Mucosa of rectum (tissue), 2 donors: ENCODE measurements around the gene RCC1.
"Not testable (repeated sequence)": the region's sequence is repeated elsewhere in the genome, so short reads cannot be mapped to it uniquely, and the experiment has no call there.

Experiments used
- H3K27ac ChIP-seq, 2 donors: one replicate each; pipeline ENCODE4 v1.7.0; 2013; ENCODE audit warnings: inconsistent platforms in 2 of 2, low read depth in 2 of 2, low read length in 2 of 2
- H3K27me3 ChIP-seq, 2 donors: one replicate each; pipeline ENCODE4 v1.7.0; 2013; ENCODE audit warnings: low read length in 2 of 2; ENCODE audit not compliant: control insufficient read depth in 2 of 2, insufficient read depth in 2 of 2
- H3K36me3 ChIP-seq, 2 donors: one replicate each; pipeline ENCODE4 v1.7.0; 2013; ENCODE audit warnings: low read length in 2 of 2; ENCODE audit not compliant: control insufficient read depth in 2 of 2, insufficient read depth in 2 of 2
- H3K4me1 ChIP-seq, 2 donors: one replicate each; pipeline ENCODE4 v1.7.0; 2013; ENCODE audit warnings: low read length in 2 of 2, mild to moderate bottlenecking in 1 of 2; ENCODE audit not compliant: control insufficient read depth in 2 of 2, insufficient read depth in 2 of 2
- H3K4me3 ChIP-seq, 2 donors: one replicate each; pipeline ENCODE4 v1.7.0; 2013; ENCODE audit warnings: low read length in 2 of 2
- H3K9ac ChIP-seq, 2 donors: one replicate each; pipeline ENCODE4 v1.7.0; 2013; ENCODE audit warnings: low read length in 2 of 2, low read depth in 1 of 2, mild to moderate bottlenecking in 1 of 2
- H3K9me3 ChIP-seq, 2 donors: one replicate each; pipeline ENCODE4 v1.7.0; 2013; ENCODE audit warnings: low read length in 2 of 2; ENCODE audit not compliant: control insufficient read depth in 2 of 2
- donor health status: healthy.
- donor health status: Normal muscosa, but diverticular disease.

Gene RCC1

DNA sequence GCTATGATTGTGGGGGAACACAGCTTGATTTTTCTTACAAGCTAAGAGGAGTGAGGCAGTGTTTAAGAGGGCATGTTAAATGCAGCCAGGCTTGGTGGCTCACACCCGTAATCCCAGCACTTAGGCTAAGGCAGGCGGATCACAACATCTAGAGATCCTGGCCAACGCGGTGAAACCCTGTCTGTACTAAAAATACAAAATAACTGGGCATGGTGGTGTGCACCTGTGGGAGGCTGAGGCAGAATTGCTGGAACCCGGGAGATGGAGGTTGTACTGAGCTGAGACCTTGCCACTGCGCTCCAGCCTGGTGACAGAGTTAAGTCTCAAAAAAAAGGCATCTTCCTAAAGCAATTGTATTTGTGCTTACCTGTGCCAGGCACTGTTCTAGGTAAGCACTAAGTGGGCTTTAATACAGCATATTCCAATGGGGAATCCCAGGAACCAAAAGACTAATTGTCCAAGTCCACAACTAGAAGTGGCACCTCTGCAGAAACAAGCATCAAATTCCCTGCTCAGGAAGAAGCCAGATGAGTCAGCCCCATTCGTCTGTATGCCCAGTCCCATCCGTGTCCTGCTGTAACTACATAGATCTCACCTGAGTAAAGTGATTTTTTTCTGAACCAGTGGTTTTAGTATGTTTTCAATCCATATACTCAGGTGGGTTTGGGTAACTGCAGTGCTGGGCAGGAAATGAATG, 4.6 kb downstream of the RCC1 start:
- peak overlapping the region in 1 of 2 donors; percentile 52 for H3K9ac ChIP-seq
- peak overlapping the region in 1 of 2 donors; percentile 2 for H3K4me3 ChIP-seq
- H3K4me1 ChIP-seq = peaks cover 25 to 32% of the 10 kb centered on the region in 2 donors
- H3K27me3 ChIP-seq = no peaks in the 10 kb centered on the region
- H3K36me3 ChIP-seq = peaks cover 37 to 48% of the 10 kb centered on the region in 2 donors
- H3K27ac ChIP-seq = peak overlapping the region in 1 of 2 donors; percentile 6
- no peaks in the 10 kb centered on the region for H3K9me3 ChIP-seq

- Histone ChIP-seq H3K4me3 (peak overlapping the region in 1 of 2 donors; percentile 28), H3K9ac (no peak overlapping the region)
Observed at GRCh38 chr1:28510970-28511440, 5.2 kb downstream of the RCC1 start.

DNA sequence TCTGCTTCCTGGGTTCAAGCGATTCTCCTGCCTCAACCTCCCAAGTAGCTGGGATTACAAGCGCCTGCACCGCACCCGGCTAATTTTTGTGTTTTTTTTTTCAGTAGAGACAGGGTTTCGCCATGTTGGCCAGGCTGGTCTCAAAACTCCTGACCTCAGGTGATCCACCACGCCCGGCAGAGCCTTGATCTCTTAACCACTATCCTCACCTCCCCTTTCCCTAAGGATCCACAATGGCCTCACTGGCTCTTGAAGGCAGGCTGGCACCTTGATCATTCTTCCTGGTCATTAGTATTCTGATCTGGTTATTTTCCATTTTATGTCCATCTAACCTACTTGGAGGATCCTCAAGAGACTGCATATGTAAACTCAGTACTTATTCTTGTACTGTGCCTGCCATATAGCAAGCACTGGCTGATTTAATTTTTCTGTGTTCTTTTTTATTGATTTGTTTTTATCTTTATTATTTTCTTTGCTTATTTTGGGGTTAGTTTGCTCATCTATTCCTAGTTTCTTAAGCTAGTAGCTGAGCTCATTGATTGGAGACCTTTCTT, 6.3 kb downstream of the RCC1 start:
- H3K27me3 ChIP-seq = no peaks in the 10 kb centered on the region
- no peak overlapping the region for H3K27ac ChIP-seq
- no peak overlapping the region for H3K9ac ChIP-seq
- H3K9me3 ChIP-seq = no peaks in the 10 kb centered on the region
- peak overlapping the region in 1 of 2 donors; percentile 7 for H3K4me3 ChIP-seq
- peaks cover 20 to 32% of the 10 kb centered on the region in 2 donors for H3K4me1 ChIP-seq
- peaks cover 37 to 46% of the 10 kb centered on the region in 2 donors for H3K36me3 ChIP-seq

More at GRCh38 chr1:28510970-28511440, 5.2 kb downstream of the RCC1 start:
- peaks cover 25 to 32% of the 10 kb centered on the region in 2 donors for H3K4me1 ChIP-seq
- H3K36me3 ChIP-seq = peaks cover 37 to 48% of the 10 kb centered on the region in 2 donors
- no peaks in the 10 kb centered on the region for H3K27me3 ChIP-seq
- no peak overlapping the region for H3K27ac ChIP-seq
- H3K9me3 ChIP-seq = no peaks in the 10 kb centered on the region

- Histone ChIP-seq H3K4me1 (peaks cover 14 to 27% of the 10 kb centered on the region in 2 donors), H3K36me3 (peaks cover 24 to 29% of the 10 kb centered on the region in 2 donors)
Observed at GRCh38 chr1:28514445-28514933, 8.6 kb downstream of the RCC1 start.

GRCh38 chr1:28516518-28516956, 10.7 kb downstream of the RCC1 start:
- peaks cover 9 to 15% of the 10 kb centered on the region in 2 donors for H3K4me1 ChIP-seq

More at GRCh38 chr1:28514445-28514933, 8.6 kb downstream of the RCC1 start:
- H3K27ac ChIP-seq, H3K4me3 ChIP-seq, H3K9me3 ChIP-seq, H3K27me3 ChIP-seq, H3K9ac ChIP-seq: not testable (repeated sequence)

DNA sequence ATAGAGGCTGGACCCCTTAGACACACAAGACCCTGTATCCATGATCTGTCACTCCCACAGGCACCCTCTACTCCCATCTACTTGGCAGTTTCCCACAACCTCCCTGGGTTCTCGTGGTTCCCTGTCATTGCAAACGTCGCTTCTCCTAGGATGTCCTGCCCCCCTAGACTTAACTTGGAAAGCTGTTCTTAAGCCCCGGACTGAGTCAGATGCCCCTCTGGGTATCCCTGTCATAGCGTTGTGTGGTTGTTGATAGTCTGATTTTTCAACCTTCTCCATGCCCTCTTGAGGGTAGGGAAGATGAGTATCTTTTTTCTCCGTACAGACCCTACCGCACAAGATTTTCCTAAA, 11.8 kb downstream of the RCC1 start:
- peaks cover under 1 to 5% of the 10 kb centered on the region in 2 donors for H3K36me3 ChIP-seq
- H3K9ac ChIP-seq = peak overlapping the region in 1 of 2 donors; percentile 70
- peaks cover 9 to 15% of the 10 kb centered on the region in 2 donors for H3K4me1 ChIP-seq
- H3K4me3 ChIP-seq = peak overlapping the region; percentile 62 to 85
- no peaks in the 10 kb centered on the region for H3K27me3 ChIP-seq
- no peaks in the 10 kb centered on the region for H3K9me3 ChIP-seq
- H3K27ac ChIP-seq = no peak overlapping the region

More at GRCh38 chr1:28516518-28516956, 10.7 kb downstream of the RCC1 start:
- H3K27ac ChIP-seq = no peak overlapping the region
- peaks cover 7 to 12% of the 10 kb centered on the region in 2 donors for H3K36me3 ChIP-seq
- no peaks in the 10 kb centered on the region for H3K9me3 ChIP-seq
- no peak overlapping the region for H3K9ac ChIP-seq
- no peak overlapping the region for H3K4me3 ChIP-seq
- no peaks in the 10 kb centered on the region for H3K27me3 ChIP-seq

GRCh38 chr1:28518000-28518744, 12.3 kb downstream of the RCC1 start:
- H3K9ac ChIP-seq = peak overlapping the region; percentile 63 to 70
- H3K4me1 ChIP-seq = peaks cover 9 to 15% of the 10 kb centered on the region in 2 donors
- no peaks in the 10 kb centered on the region for H3K9me3 ChIP-seq
- H3K27ac ChIP-seq = peak overlapping the region; percentile 77 to 87
- H3K36me3 ChIP-seq = peaks cover 0 to 4% of the 10 kb centered on the region in 2 donors
- H3K27me3 ChIP-seq = no peaks in the 10 kb centered on the region
- H3K4me3 ChIP-seq = peak overlapping the region; percentile 62 to 85

GRCh38 chr1:28518745-28519341, 13.0 kb downstream of the RCC1 start:
- no peaks in the 10 kb centered on the region for H3K27me3 ChIP-seq
- peak overlapping the region; percentile 62 to 85 for H3K4me3 ChIP-seq
- no peaks in the 10 kb centered on the region for H3K36me3 ChIP-seq
- peak overlapping the region in 1 of 2 donors; percentile 87 for H3K27ac ChIP-seq
- H3K9ac ChIP-seq = peak overlapping the region; percentile 63 to 70
- H3K4me1 ChIP-seq = peaks cover 9 to 13% of the 10 kb centered on the region in 2 donors
- H3K9me3 ChIP-seq = no peaks in the 10 kb centered on the region

- Histone ChIP-seq H3K36me3 (no peaks in the 10 kb centered on the region), H3K4me1 (peaks cover 9 to 13% of the 10 kb centered on the region in 2 donors), H3K9me3 (no peaks in the 10 kb centered on the region), H3K9ac (no peak overlapping the region), H3K4me3 (no peak overlapping the region), H3K27me3 (no peaks in the 10 kb centered on the region), H3K27ac (no peak overlapping the region)
Observed at GRCh38 chr1:28519946-28520725, 14.3 kb downstream of the RCC1 start.
